Osteocyte (in vitro differentiated cells): ENCODE results near the gene CBLN1. TPM values are rescaled to one million over a fixed set of nuclear protein-coding genes. Genes with fewer than 3 reads are reported as not detected.

Source experiments
- DNase-seq: peaks from one replicate; pipeline ENCODE4 v3.0.0; 2021; ENCODE audit warnings: mixed read lengths; ENCODE audit not compliant: unreplicated experiment; ENCODE audit errors: extremely low spot score
- H3K27ac Mint-ChIP-seq: one replicate; pipeline ENCODE4 v1.8.0; 2021; ENCODE audit warnings: mild to moderate bottlenecking, mixed read lengths; ENCODE audit not compliant: unreplicated experiment
- H3K27me3 Mint-ChIP-seq: one replicate; pipeline ENCODE4 v1.8.0; 2021; ENCODE audit warnings: mixed read lengths; ENCODE audit not compliant: unreplicated experiment
- H3K36me3 Mint-ChIP-seq: one replicate; pipeline ENCODE4 v1.8.0; 2021; ENCODE audit warnings: mixed read lengths; ENCODE audit not compliant: unreplicated experiment
- H3K4me1 Mint-ChIP-seq: one replicate; pipeline ENCODE4 v1.8.0; 2021; ENCODE audit warnings: mixed read lengths; ENCODE audit not compliant: unreplicated experiment
- H3K4me3 Mint-ChIP-seq: one replicate; pipeline ENCODE4 v1.8.0; 2021; ENCODE audit warnings: mild to moderate bottlenecking, moderate library complexity, mixed read lengths; ENCODE audit not compliant: unreplicated experiment
- H3K9me3 Mint-ChIP-seq: one replicate; pipeline ENCODE4 v1.8.0; 2021; ENCODE audit warnings: mixed read lengths; ENCODE audit not compliant: unreplicated experiment
- CTCF ChIP-seq: fragments of 200-600 bp; sonication (generic); IDR thresholded peaks from 2 replicates; pipeline ENCODE4 v1.5.0; 2021; ENCODE audit warnings: antibody characterized with exemption, mild to moderate bottlenecking, moderate library complexity
- total RNA-seq: library from RNA; stranded (reverse); gene quantifications from 2 replicates; pipeline ENCODE4 v1.2.1, GENCODE V29; 2021

Gene CBLN1
- total RNA-seq, 1 donor from 2014 or later: not detected

- Mint-ChIP-seq H3K4me3 (no peak overlapping the region), H3K27me3 (no peaks in the 10 kb centered on the region), H3K9me3 (peaks cover 5% of the 10 kb centered on the region), H3K4me1 (no peaks in the 10 kb centered on the region), H3K36me3 (no peaks in the 10 kb centered on the region), H3K27ac (no peak overlapping the region)
- no peak for DNase-seq
- no peak for TF ChIP-seq CTCF
Observed at GRCh38 chr16:49315602-49316001, 34.0 kb upstream of the CBLN1 start.

GRCh38 chr16:49312389-49312985 lies 30.8 kb upstream of the CBLN1 start:
- Mint-ChIP-seq H3K4me1 (no peaks in the 10 kb centered on the region), H3K27me3 (no peaks in the 10 kb centered on the region), H3K36me3 (no peaks in the 10 kb centered on the region), H3K27ac (no peak overlapping the region), H3K9me3 (no peaks in the 10 kb centered on the region), H3K4me3 (no peak overlapping the region)
- no peak for DNase-seq
- TF ChIP-seq CTCF: no peak

GRCh38 chr16:49311823-49312222 lies 30.2 kb upstream of the CBLN1 start:
- no peaks in the 10 kb centered on the region for H3K36me3 Mint-ChIP-seq
- no peak for TF ChIP-seq CTCF
- H3K27me3 Mint-ChIP-seq: no peaks in the 10 kb centered on the region
- no peak for DNase-seq
- H3K9me3 Mint-ChIP-seq: no peaks in the 10 kb centered on the region
- H3K4me3 Mint-ChIP-seq: no peak overlapping the region
- no peaks in the 10 kb centered on the region for H3K4me1 Mint-ChIP-seq
- no peak overlapping the region for H3K27ac Mint-ChIP-seq

- no peak for DNase-seq
- H3K36me3 Mint-ChIP-seq: no peaks in the 10 kb centered on the region
- H3K27me3 Mint-ChIP-seq: no peaks in the 10 kb centered on the region
- no peaks in the 10 kb centered on the region for H3K4me1 Mint-ChIP-seq
- TF ChIP-seq CTCF: no peak
- H3K9me3 Mint-ChIP-seq: no peaks in the 10 kb centered on the region
- H3K27ac Mint-ChIP-seq: no peak overlapping the region
- no peak overlapping the region for H3K4me3 Mint-ChIP-seq
Observed at GRCh38 chr16:49307176-49307575, 25.5 kb upstream of the CBLN1 start.

GRCh38 chr16:49305406-49305805 lies 23.8 kb upstream of the CBLN1 start:
- no peak for DNase-seq
- Mint-ChIP-seq H3K4me1 (no peaks in the 10 kb centered on the region), H3K27me3 (no peaks in the 10 kb centered on the region), H3K27ac (no peak overlapping the region), H3K36me3 (no peaks in the 10 kb centered on the region), H3K9me3 (no peaks in the 10 kb centered on the region), H3K4me3 (no peak overlapping the region)
- TF ChIP-seq CTCF: no peak
